Right ventricle myocardium inferior (tissue), 1 donor: Measurements from ENCODE around the gene KRT7. TPM values are rescaled to one million over a fixed set of nuclear protein-coding genes. Genes with fewer than 3 reads are reported as not detected.
A peak's percentile ranks its signal among the peaks of the same experiment; 100 is the strongest.
"Not testable (repeated sequence)": the region's sequence is repeated elsewhere in the genome, so short reads cannot be mapped to it uniquely, and the experiment has no call there.

Experiments used
- ATAC-seq: fragments of 200-7000 bp; cut with Tn5 transposase; one replicate; pipeline ENCODE4 v1.9.1; 2020; ENCODE audit warnings: mild to moderate bottlenecking, moderate library complexity
- DNase-seq: peaks from one replicate; pipeline ENCODE4 v3.0.0; 2021; ENCODE audit errors: missing footprints
- intact Hi-C: fragments of 100-400 bp; cut with DNase I; formaldehyde crosslinking; loops from one replicate; pipeline ENCODE4 v1.11.0; 2022
- total RNA-seq: library from RNA; stranded (reverse); fragmentation: NEBNext Ultra II Directional; extraction: Animal tissue kit (Norgen Biotek cat#: 25700); gene quantifications from one replicate; pipeline ENCODE4 v1.2.1, GENCODE V29; 2021
- donor health status: DM: no; HTN: yes; CAD: no; lungs with severe emphysema.

KRT7 gene
- total RNA-seq, 1 donor from 2014 or later = not detected

- ATAC-seq = no peak
- peak; percentile 17 for DNase-seq
- intact Hi-C loops = no loop called here
Measured at GRCh38 chr12:52284562-52285171, 51.6 kb downstream of the KRT7 start.

GRCh38 chr12:52285172-52285745 lies 52.2 kb downstream of the KRT7 start:
- intact Hi-C loops = no loop called here
- no peak for DNase-seq
- ATAC-seq = no peak

- ATAC-seq = no peak
- intact Hi-C loops = no loop called here
Measured at GRCh38 chr12:52285851-52286530, 52.9 kb downstream of the KRT7 start.

GRCh38 chr12:52286857-52287785 lies 54.1 kb downstream of the KRT7 start:
- ATAC-seq, intact Hi-C loops: not testable (repeated sequence)
- peak; percentile 50 for DNase-seq

More at GRCh38 chr12:52285851-52286530, 52.9 kb downstream of the KRT7 start:
- peak; percentile 64 for DNase-seq

GRCh38 chr12:52287816-52288805 lies 55.1 kb downstream of the KRT7 start:
- not testable (repeated sequence) for ATAC-seq

GRCh38 chr12:52290483-52291134 lies 57.6 kb downstream of the KRT7 start:
- intact Hi-C loops, ATAC-seq, DNase-seq: not testable (repeated sequence)

More at GRCh38 chr12:52287816-52288805, 55.1 kb downstream of the KRT7 start:
- DNase-seq, intact Hi-C loops: not testable (repeated sequence)

GRCh38 chr12:52291267-52291935 lies 58.4 kb downstream of the KRT7 start, which contains the start of gene KRT81:
Gene KRT81 (minus strand): TSS chr12:52291534. CDS start chr12:52291465, 69 bp downstream.
- intact Hi-C loops = no loop called here
- ATAC-seq (no peak), DNase-seq (peak; percentile 18)

GRCh38 chr12:52293926-52294325 lies 60.9 kb downstream of the KRT7 start:
- DNase-seq (no peak), ATAC-seq (no peak)
- intact Hi-C loops = no loop called here

GRCh38 chr12:52294803-52295202 lies 61.8 kb downstream of the KRT7 start:
- DNase-seq (no peak), ATAC-seq (no peak)
- intact Hi-C loops = no loop called here

- no peak for DNase-seq
- intact Hi-C loops = no loop called here
- no peak for ATAC-seq
Measured at GRCh38 chr12:52295663-52296062, 62.6 kb downstream of the KRT7 start.

- peak; percentile 4 for DNase-seq
- ATAC-seq = no peak
- intact Hi-C loops = no loop called here
Measured at GRCh38 chr12:52296572-52297215, 63.7 kb downstream of the KRT7 start.

Other genes starting within 250 kb of the KRT7 start
- gene TAMALIN, start 226.3 kb upstream of the KRT7 start, total RNA-seq = 20.3 TPM
- gene NR4A1, start 181.8 kb upstream of the KRT7 start, total RNA-seq = 40.6 TPM
- gene ATG101, start 163.3 kb upstream of the KRT7 start, total RNA-seq = 24.9 TPM
- 0.16 TPM for gene SMIM41, start 153.5 kb upstream of the KRT7 start, total RNA-seq
- gene KRT80, start 41.2 kb upstream of the KRT7 start, total RNA-seq = not detected
- not detected for gene KRT86, start 41.4 kb downstream of the KRT7 start, total RNA-seq
- not detected for gene KRT81, start 58.3 kb downstream of the KRT7 start, total RNA-seq
- gene KRT83, start 88.2 kb downstream of the KRT7 start, total RNA-seq = not detected
- gene KRT85, start 134.2 kb downstream of the KRT7 start, total RNA-seq = not detected
- not detected for gene KRT84, start 152.4 kb downstream of the KRT7 start, total RNA-seq
- gene KRT82, start 173.1 kb downstream of the KRT7 start, total RNA-seq = not detected
- not detected for gene KRT75, start 201.1 kb downstream of the KRT7 start, total RNA-seq
- not detected for gene KRT6B, start 218.9 kb downstream of the KRT7 start, total RNA-seq
- gene KRT6C, start 240.6 kb downstream of the KRT7 start, total RNA-seq = not detected